GM12865 (cell line): ENCODE measurements around the gene RFT1.

Source experiments
- DNase-seq: peaks from one replicate; pipeline ENCODE4 v3.0.0; 2010; ENCODE audit warnings: low read depth
- H3K4me3 ChIP-seq: 2 replicates; pipeline ENCODE4 v1.5.1; 2011; ENCODE audit warnings: mild to moderate bottlenecking, low read depth, low read length, control low read depth
- CTCF ChIP-seq: IDR thresholded peaks from 2 replicates; pipeline ENCODE4 v1.5.1; 2011; ENCODE audit warnings: low read length, control low read depth, low read depth, inconsistent platforms; ENCODE audit not compliant: insufficient read depth; ENCODE audit errors: missing control alignments

RFT1 gene

GRCh38 chr3:53038679-53039375 lies 91.4 kb downstream of the RFT1 start:
- no peak for TF ChIP-seq CTCF
- DNase-seq: no peak
- no peak overlapping the region for H3K4me3 ChIP-seq
